Adrenal gland (tissue), 12 donors: ENCODE data around the gene PKP1. TPM values are rescaled to one million over a fixed set of nuclear protein-coding genes. Genes with fewer than 3 reads are reported as not detected.

Experiments used
- DNase-seq, 7 donors: peaks; one replicate each; pipeline ENCODE4 v3.0.0-alpha.2; 2019 to 2020
- H3K27ac ChIP-seq, 5 donors: fragments of 200-600 bp; sonication (generic) in 4 of 5; 1 replicate in 3 of 5; 2 replicates in 2 of 5; pipeline versions ENCODE4 v1.5.1 to v1.8.0; 2016 to 2020; ENCODE audit warnings: mild to moderate bottlenecking in 1 of 5
- H3K27me3 ChIP-seq: fragments of 200-600 bp; 2 replicates; pipeline ENCODE4 v1.8.0; 2021
- H3K36me3 ChIP-seq, 2 donors: fragments of 200-600 bp; replicated peaks in 1 of 2; 1 replicate in 1 of 2; 2 replicates in 1 of 2; pipeline versions ENCODE4 v1.5.1 to v1.8.0; 2018 to 2022
- H3K4me1 ChIP-seq, 2 donors: fragments of 200-600 bp; replicated peaks in 1 of 2; 1 replicate in 1 of 2; 2 replicates in 1 of 2; pipeline versions ENCODE4 v1.5.1 to v1.8.0; 2018 to 2021
- H3K4me3 ChIP-seq, 4 donors: fragments of 200-600 bp; sonication (generic) in 3 of 4; one replicate each; pipeline ENCODE4 v1.5.1; 2016 to 2018
- H3K9me3 ChIP-seq, 3 donors: fragments of 200-600 bp; sonication (generic) in 1 of 3; replicated peaks in 1 of 3; 1 replicate in 2 of 3; 2 replicates in 1 of 3; pipeline versions ENCODE4 v1.5.1 to v1.8.0; 2016 to 2021
- POLR2A ChIP-seq, 2 donors: fragments of 450-650 bp; IDR thresholded peaks; one replicate each; pipeline ENCODE4 v1.6.1; 2017; ENCODE audit warnings: antibody characterized with exemption in 2 of 2, mild to moderate bottlenecking in 2 of 2, moderate library complexity in 1 of 2
- WGBS, 4 donors: extraction: QIAGEN DNeasy Blood & Tissue Kit in 2 of 4; methylation state at CpG; one replicate each; pipeline versions ENCODE4 v1.1.5 to v1.1.7; 2013 to 2017; 5-methylcytosine and 5-hydroxymethylcytosine counted together
- intact Hi-C, 2 donors: fragments of 100-400 bp; cut with DNase I; formaldehyde crosslinking; loops; one replicate each; pipeline versions ENCODE4 v1.14.1 to v1.15.0; 2022 to 2023
- polyA plus RNA-seq, 3 donors: library from polyadenylated mRNA; stranded (reverse); fragments of 200-250 nt in 2 of 3; fragments of 350-450 nt in 1 of 3; fragmentation: Illumina TruSeq in 1 of 3; extraction: RNeasy Lipid Tissue Mini Kit (QIAGEN cat#74804) in 1 of 3; gene quantifications; one replicate each; pipeline ENCODE4 v1.2.3, GENCODE V29; 2013 to 2014
- total RNA-seq, 9 donors: library from RNA; depleted of rRNA in 4 of 9; stranded (reverse); fragments of >200 nt in 4 of 9; fragments of 120-200 nt in 1 of 9; fragmentation: NEBNext Ultra II Directional in 1 of 9; extraction: Animal tissue kit (Norgen Biotek cat#: 25700) in 1 of 9; gene quantifications; one replicate each; pipeline versions ENCODE4 v1.1.0 to v1.2.4, GENCODE V29; 2013 to 2023
- TF ChIP-seq, protein P1 (sequence below), 6 experiments: fragments of 450-650 bp in 4 of 6; fragments of 200-600 bp in 2 of 6; sonication (generic) in 1 of 6; IDR thresholded peaks; 1 replicate in 5 of 6; 2 replicates in 1 of 6; pipeline versions ENCODE4 v1.5.1 to v1.8.0; 2016 to 2021; ENCODE audit warnings: antibody characterized with exemption in 6 of 6, mild to moderate bottlenecking in 2 of 6, moderate library complexity in 1 of 6
- donor health status: healthy with polysubstance abuse.
- donor health status: Bipolar disorder and iron deficiency.
- donor health status: DM: yes; HTN: yes; CAD: no.
- donor health status: DM: no; HTN: no; CAD: no.
- donor health status: DM: no; HTN: no; CAD: no.
- donor health status: DM: yes; HTN: yes; CAD: no.

The PKP1 gene
- total and polyA plus RNA-seq, 12 donors: 0.06 to 0.98 (median 0.24) TPM; not detected in 2

DNA sequence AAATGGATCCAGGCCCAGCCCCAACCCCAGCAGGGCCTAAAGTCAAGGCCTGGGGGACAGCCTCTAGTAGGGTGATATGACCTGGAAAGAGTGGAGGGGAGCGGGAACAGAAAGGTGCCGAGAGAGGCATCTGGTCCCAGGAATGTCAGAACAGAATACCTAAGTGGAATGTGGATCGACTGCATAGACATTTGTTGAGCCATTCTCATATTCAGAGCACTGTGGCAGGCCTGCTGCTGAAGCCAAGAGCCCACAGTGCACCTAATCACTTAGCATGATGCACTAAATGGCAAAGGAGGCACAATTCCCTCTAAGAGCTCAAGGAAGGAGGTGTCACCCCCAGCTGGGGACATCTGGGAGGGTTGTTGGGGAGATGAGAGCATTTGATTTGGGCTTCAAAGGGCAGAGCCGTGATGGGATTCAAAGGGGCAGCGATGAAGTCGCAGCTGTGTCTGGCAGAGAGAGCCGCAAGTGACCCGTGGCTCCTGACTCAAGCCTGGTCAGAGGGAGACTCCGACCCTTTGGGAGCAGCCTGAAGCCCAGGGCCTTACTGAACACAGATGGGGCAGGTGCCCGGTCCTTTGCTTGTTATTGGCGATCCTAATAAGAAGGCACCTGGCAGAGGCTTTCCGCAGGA is 8.6 kb upstream of the PKP1 start:
- intact Hi-C loops: no loop called here
- Histone ChIP-seq H3K9me3 (no peaks in the 10 kb centered on the region), H3K4me1 (no peaks in the 10 kb centered on the region), H3K4me3 (no peak overlapping the region), H3K27me3 (no peaks in the 10 kb centered on the region), H3K27ac (no peak overlapping the region), H3K36me3 (no peaks in the 10 kb centered on the region)
- DNase-seq: no peak
- 89 to 96% (median 92%) methylated on average over 8 to 12 of the region's 12 CpGs for WGBS, 4 donors
- TF ChIP-seq, protein P1, sequence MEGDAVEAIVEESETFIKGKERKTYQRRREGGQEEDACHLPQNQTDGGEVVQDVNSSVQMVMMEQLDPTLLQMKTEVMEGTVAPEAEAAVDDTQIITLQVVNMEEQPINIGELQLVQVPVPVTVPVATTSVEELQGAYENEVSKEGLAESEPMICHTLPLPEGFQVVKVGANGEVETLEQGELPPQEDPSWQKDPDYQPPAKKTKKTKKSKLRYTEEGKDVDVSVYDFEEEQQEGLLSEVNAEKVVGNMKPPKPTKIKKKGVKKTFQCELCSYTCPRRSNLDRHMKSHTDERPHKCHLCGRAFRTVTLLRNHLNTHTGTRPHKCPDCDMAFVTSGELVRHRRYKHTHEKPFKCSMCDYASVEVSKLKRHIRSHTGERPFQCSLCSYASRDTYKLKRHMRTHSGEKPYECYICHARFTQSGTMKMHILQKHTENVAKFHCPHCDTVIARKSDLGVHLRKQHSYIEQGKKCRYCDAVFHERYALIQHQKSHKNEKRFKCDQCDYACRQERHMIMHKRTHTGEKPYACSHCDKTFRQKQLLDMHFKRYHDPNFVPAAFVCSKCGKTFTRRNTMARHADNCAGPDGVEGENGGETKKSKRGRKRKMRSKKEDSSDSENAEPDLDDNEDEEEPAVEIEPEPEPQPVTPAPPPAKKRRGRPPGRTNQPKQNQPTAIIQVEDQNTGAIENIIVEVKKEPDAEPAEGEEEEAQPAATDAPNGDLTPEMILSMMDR (IDR thresholded peaks at IDR 0.05): no peak
- no peak for TF ChIP-seq POLR2A (IDR thresholded peaks at IDR 0.05)

DNA sequence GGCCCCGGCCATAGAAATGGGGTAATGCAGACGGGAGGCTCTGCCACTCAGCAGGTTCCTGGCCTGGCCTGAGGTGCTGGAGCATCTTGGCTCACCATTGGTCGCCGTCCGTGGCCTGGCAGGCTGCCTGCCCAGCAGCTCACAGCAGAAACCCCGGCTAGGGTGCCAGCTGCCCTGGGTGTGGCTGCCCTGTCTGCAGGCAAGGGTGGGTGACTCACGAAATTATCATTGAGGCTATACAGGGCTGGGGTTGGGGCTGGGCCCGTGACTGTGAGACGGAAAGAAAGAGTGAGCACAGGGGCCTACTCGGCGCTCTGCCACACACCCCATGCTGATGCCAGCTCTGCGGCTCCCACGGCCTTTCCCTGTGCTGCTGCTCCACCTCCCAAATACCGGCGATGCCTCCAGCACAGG is 8.0 kb upstream of the PKP1 start:
- no peaks in the 10 kb centered on the region for H3K27me3 ChIP-seq
- H3K36me3 ChIP-seq: no peaks in the 10 kb centered on the region

DNA sequence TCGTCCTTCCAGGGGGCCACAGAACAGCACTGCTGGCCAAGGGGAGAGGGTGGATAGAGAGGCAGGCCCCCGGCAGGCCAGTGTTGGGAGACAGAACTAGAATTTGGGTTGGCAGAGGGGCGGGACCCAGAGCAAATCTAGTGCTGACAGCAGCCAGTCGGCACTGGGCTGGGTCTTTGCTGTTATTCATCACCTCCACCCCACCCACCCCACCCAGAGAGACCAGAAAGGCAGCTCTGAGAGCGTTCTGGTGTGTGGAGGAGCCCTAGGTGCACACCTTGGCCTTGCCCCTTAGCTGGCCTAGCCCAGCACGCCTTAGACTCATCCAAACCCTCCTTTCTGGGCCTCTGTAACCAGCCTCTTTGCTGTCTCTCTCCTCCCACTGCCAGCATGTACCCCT is 6.4 kb upstream of the PKP1 start:
- no peak for DNase-seq

More for the DNA sequence above, 8.0 kb upstream of the PKP1 start:
- Histone ChIP-seq H3K4me1 (no peaks in the 10 kb centered on the region), H3K9me3 (no peaks in the 10 kb centered on the region), H3K27ac (no peak overlapping the region), H3K4me3 (no peak overlapping the region)
- WGBS, 4 donors: 74 to 82% (median 80%) methylated on average over 1 to 15 of the region's 15 CpGs
- TF ChIP-seq POLR2A (IDR thresholded peaks at IDR 0.05): no peak
- TF ChIP-seq, protein P1 (IDR thresholded peaks at IDR 0.05): no peak
- intact Hi-C loops: no loop called here
- peak in 2 of 7 donors; percentile 26 to 38 for DNase-seq

DNA sequence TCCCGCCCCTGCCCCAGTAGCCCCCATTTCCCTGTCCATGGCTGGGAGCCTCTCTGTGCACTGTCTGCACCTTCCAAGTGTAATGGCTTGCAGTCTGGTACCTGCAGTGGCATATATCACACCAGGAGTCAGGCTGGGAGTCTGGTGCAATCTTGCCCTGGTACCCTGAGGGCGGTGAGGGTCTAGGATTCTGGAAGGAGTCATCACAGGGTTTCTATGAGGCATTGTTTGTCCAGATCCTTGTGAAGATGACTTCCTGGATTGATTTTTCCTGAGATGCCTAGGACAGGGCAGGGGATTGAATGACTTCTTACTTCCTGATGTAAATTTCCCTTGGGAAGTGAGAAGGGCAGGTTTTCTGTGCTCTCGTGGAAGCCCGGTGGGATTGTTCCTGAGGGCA is 5.9 kb upstream of the PKP1 start:
- no peaks in the 10 kb centered on the region for H3K36me3 ChIP-seq
- WGBS, 4 donors: 73 to 84% (median 79%) methylated on average over 3 to 4 of the region's 4 CpGs
- DNase-seq: no peak

More for the DNA sequence above, 6.4 kb upstream of the PKP1 start:
- Histone ChIP-seq H3K4me3 (no peak overlapping the region), H3K27me3 (peaks cover 6% of the 10 kb centered on the region), H3K27ac (no peak overlapping the region), H3K4me1 (no peaks in the 10 kb centered on the region), H3K9me3 (no peaks in the 10 kb centered on the region), H3K36me3 (no peaks in the 10 kb centered on the region)
- intact Hi-C loops: no loop called here
- WGBS, 4 donors: 86 to 93% (median 91%) methylated on average over 4 to 6 of the region's 6 CpGs
- TF ChIP-seq, protein P1 (IDR thresholded peaks at IDR 0.05): no peak
- TF ChIP-seq POLR2A (IDR thresholded peaks at IDR 0.05): no peak

More for the DNA sequence above, 5.9 kb upstream of the PKP1 start:
- no peak for TF ChIP-seq POLR2A (IDR thresholded peaks at IDR 0.05)
- TF ChIP-seq, protein P1 (IDR thresholded peaks at IDR 0.05): no peak
- no peaks in the 10 kb centered on the region for H3K4me1 ChIP-seq
- peaks cover 6% of the 10 kb centered on the region for H3K27me3 ChIP-seq
- H3K27ac ChIP-seq: no peak overlapping the region
- no peaks in the 10 kb centered on the region for H3K9me3 ChIP-seq
- no peak overlapping the region for H3K4me3 ChIP-seq
- intact Hi-C loops: no loop called here
